GM10248 (cell line): ENCODE measurements around the gene RGS7.
"Not testable (repeated sequence)": the region's sequence is repeated elsewhere in the genome, so short reads cannot be mapped to it uniquely, and the experiment has no call there.

ENCODE experiments used
- CTCF ChIA-PET: fragments of 300-600 bp; sonication (Branson Sonifier 250); formaldehyde crosslinking; extraction: SDS; loops from one replicate; lab custom pipeline; 2021; ENCODE audit warnings: antibody characterized with exemption; lab: Yijun Ruan, JAX
- POLR2A ChIA-PET: fragments of 350-650 bp; sonication (Branson Sonifier 250); formaldehyde crosslinking; extraction: SDS; loops from one replicate; lab custom pipeline; 2020; ENCODE audit warnings: antibody characterized with exemption; lab: Yijun Ruan, JAX
- DNase-seq: peaks from one replicate; pipeline ENCODE4 v3.0.0; 2012; ENCODE audit errors: extremely low spot score
- TF ChIP-seq, protein P1 (sequence below): IDR thresholded peaks from 2 replicates; pipeline ENCODE4 v1.5.1; 2012; ENCODE audit warnings: mild to moderate bottlenecking, low read depth; ENCODE audit errors: extremely low read depth, missing control alignments, control extremely low read depth

RGS7 gene

DNA sequence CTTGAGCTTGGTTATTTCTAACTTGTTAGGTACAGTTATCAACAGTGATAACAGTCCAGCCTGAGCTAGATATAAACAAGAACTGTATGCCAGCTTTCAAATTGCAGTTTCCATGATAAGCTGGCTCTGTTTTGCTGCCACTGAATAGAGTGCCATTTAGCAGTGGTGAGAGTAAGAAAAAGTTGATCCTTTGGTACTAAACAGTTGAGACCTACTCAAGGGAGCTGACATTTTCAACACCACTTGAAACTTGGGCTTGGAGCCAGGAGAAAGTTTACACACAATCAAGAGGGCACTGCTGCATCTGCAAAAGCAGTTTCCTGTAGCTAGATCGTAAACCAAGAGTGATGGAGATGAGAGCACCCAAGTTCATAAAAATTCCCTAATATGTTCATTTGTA lies 131.3 kb downstream of the RGS7 start:
- TF ChIP-seq, protein P1, sequence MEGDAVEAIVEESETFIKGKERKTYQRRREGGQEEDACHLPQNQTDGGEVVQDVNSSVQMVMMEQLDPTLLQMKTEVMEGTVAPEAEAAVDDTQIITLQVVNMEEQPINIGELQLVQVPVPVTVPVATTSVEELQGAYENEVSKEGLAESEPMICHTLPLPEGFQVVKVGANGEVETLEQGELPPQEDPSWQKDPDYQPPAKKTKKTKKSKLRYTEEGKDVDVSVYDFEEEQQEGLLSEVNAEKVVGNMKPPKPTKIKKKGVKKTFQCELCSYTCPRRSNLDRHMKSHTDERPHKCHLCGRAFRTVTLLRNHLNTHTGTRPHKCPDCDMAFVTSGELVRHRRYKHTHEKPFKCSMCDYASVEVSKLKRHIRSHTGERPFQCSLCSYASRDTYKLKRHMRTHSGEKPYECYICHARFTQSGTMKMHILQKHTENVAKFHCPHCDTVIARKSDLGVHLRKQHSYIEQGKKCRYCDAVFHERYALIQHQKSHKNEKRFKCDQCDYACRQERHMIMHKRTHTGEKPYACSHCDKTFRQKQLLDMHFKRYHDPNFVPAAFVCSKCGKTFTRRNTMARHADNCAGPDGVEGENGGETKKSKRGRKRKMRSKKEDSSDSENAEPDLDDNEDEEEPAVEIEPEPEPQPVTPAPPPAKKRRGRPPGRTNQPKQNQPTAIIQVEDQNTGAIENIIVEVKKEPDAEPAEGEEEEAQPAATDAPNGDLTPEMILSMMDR, result no peak
- CTCF ChIA-PET, result interaction anchor here (0.8 kb wide), 1 partner anchor 15 kb away, joined by 3 read pairs; no protein-coding TSS in a partner anchor
- POLR2A ChIA-PET, result no interaction called here
- DNase-seq, result no peak

DNA sequence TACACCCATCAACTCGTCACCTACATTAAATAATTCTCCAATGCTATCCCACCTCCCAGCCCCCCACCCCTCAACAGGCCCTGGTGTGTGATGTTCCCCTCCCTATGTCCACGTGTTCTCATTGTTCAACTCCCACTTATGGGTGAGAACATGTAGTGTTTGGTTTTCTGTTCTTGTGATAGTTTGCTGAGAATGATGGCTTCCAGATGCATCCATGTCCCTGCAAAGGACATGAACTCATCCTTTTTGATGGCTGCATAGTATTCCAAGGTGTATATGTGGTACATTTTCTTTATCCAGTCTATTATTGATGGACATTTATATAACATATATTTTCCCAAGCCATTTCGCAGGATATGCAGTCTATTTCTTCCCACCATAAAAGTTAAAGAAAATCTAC lies 132.8 kb downstream of the RGS7 start:
- CTCF ChIA-PET, POLR2A ChIA-PET, DNase-seq: not testable (repeated sequence)

DNA sequence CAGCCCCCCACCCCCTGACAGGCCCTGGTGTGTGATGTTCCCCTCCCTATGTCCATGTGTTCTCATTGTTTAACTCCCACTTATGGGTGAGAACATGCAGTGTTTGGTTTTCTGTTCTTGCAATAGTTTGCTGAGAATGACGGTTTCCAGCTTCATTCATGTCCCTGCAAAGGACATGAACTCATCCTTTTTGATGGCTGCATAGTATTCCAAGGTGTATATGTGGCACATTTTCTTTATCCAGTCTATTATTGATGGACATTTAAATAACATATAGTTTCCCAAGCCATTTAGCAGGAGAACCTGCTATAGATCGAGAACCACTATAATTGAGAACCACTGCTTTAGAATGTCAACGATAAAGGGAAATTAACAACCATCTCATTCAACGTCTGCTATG lies 134.2 kb downstream of the RGS7 start:
- CTCF ChIA-PET, result interaction anchor here (1.0 kb wide), 1 partner anchor 23 kb away, joined by 3 read pairs; no protein-coding TSS in a partner anchor
- POLR2A ChIA-PET, DNase-seq: not testable (repeated sequence)

DNA sequence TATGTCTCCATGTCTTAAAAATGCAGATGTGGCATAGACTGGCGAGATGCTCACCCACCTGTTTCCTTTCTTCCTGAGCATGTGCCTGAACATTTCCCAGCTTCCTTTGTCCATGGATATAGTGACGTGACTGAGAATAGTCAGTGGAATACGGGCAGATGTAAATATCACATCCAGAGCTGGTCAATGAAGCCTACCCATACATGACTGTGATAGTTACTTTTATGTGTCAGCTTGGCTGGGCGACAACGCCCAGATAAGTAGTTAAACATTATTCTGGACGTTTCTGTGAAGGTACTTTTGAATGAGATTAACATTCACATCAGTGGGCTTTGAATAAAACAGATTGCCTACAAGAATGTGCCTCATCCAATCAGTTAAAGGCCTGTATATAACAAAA lies 135.7 kb downstream of the RGS7 start:
- ChIA-PET POLR2A (no interaction called here), CTCF (interaction anchor here (1.1 kb wide), 1 partner anchor 9 kb away, joined by 3 read pairs; no protein-coding TSS in a partner anchor)
- TF ChIP-seq, protein P1, result no peak
- no peak for DNase-seq

DNA sequence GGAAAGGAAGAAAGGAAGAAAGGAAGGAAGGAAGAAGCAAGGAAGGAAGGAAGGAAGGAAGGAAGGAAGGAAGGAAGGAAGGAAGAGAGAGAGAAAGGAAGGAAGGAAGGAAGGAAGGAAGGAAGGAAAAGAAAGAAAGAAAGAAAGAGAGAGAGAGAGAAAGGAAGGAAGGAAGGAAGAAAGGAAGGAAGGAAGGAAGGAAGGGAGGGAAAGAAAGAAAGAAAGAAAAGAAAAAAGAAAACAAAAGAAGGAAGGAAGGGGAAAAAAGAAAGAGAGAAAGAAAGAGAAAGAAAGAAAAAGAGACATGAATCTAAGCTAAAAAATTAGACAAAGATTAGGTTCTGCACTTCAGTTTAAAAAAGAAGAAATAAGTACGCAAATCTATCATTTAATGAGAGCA lies 136.1 kb downstream of the RGS7 start:
- CTCF ChIA-PET, result interaction anchor here (1.1 kb wide), 1 partner anchor 8 kb away, joined by 3 read pairs; no protein-coding TSS in a partner anchor
- DNase-seq, result not testable (repeated sequence)

DNA sequence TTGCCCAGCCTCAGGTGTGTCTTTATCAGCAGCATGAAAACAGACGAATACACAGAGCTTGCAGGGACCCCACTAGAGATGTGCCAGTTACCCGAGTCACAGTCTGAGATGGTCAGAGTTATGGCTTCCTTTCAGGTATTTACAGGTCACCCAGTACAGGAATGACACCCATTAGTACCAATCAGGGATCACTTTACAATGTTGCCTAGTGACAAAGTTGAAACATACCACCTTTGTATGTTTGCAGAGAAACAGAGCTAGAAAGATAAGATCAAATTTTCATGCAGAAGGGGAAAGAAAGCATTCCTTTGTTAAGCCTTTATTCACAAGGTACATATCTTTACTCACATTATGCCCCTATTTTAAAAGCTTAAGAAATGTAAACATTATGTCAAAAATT lies 137.6 kb downstream of the RGS7 start:
- POLR2A ChIA-PET, result no interaction called here
- TF ChIP-seq, protein P1, result no peak
- no peak for DNase-seq
- CTCF ChIA-PET, result no interaction called here

More for the DNA sequence above, 136.1 kb downstream of the RGS7 start:
- POLR2A ChIA-PET, result not testable (repeated sequence)

DNA sequence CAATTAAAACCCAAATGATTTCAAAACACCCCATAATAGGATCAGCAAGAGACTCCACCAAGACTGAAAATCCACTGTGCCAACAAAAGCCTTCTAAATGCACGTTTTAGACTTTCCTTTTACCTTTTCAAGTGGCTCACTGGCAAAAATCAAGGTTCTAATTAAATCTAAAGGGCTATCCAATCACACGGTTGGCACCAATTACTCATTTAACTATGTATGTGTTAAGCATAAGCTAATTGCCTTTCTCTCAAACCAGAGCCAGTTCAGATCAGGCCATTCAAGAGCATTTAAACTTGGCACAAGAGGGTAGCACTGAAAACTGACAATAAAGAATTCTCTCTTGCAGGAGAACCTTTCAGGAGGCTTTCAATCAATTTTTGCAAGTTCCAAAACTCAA lies 139.5 kb downstream of the RGS7 start:
- POLR2A ChIA-PET, result no interaction called here
- TF ChIP-seq, protein P1, result no peak
- no peak for DNase-seq
- CTCF ChIA-PET, result no interaction called here

DNA sequence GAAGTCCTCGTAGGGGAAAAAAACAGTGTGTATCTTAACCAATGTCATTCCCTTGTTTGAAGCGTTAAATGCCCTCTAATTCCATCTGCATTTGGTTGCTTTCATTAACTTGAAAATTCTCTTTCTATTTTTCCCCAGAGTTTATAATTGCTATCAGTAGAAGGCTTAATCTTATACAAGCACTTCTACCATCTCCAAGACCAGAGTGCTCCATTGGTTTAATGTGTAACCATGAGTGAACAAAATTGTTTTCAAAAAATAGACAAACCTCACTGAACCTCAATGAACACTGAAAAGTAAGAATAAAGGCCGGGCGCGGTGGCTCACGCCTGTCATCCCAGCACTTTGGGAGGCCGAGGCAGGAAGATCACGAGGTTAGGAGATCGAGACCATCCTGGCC lies 141.3 kb downstream of the RGS7 start:
- POLR2A ChIA-PET, result no interaction called here
- TF ChIP-seq, protein P1, result no peak
- DNase-seq, result no peak
- CTCF ChIA-PET, result no interaction called here
